NB4 (cell line): ENCODE results near the gene TRANK1.

Experiments used
- MYC ChIP-seq: IDR thresholded peaks from 2 replicates; pipeline ENCODE4 v1.6.1; 2011; ENCODE audit warnings: low read depth, low read length
- POLR2A ChIP-seq: IDR thresholded peaks from 2 replicates; pipeline ENCODE4 v1.6.1; 2011; ENCODE audit warnings: mild to moderate bottlenecking; ENCODE audit not compliant: insufficient read length; ENCODE audit errors: extremely low read depth
- TF ChIP-seq, protein P1 (sequence below): IDR thresholded peaks from one replicate; pipeline ENCODE4 v1.5.1; 2012; ENCODE audit warnings: low read depth, low read length

DNA sequence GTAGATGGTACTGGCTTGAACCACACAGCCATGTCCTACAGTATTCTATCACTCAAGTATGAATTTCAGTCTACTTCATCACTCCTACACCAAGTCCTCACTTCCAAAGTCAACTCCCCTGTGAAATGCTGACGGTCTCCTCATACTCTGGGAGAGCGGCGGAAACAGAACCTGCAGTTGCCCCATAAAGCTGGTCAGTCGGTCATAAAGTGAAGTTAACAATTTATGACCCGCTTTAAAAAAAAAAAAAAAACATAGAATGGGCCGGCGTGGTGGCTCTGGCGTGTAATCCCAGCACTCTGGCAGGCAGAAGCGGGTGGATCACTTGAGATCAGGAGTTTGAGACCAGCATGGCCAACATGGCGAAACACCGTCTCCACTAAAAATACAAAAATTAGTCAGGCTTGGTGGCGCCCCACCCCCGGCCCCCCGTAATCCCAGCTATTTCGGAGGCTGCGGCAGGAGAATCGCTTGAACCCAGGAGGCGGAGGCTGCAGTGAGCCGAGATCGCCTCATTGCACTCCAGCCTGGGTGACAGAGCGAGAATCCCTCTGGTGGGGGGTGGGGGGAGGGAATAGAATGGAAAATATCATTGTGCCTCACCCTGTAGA, 2.1 kb downstream of the TRANK1 start:
- TF ChIP-seq, protein P1, sequence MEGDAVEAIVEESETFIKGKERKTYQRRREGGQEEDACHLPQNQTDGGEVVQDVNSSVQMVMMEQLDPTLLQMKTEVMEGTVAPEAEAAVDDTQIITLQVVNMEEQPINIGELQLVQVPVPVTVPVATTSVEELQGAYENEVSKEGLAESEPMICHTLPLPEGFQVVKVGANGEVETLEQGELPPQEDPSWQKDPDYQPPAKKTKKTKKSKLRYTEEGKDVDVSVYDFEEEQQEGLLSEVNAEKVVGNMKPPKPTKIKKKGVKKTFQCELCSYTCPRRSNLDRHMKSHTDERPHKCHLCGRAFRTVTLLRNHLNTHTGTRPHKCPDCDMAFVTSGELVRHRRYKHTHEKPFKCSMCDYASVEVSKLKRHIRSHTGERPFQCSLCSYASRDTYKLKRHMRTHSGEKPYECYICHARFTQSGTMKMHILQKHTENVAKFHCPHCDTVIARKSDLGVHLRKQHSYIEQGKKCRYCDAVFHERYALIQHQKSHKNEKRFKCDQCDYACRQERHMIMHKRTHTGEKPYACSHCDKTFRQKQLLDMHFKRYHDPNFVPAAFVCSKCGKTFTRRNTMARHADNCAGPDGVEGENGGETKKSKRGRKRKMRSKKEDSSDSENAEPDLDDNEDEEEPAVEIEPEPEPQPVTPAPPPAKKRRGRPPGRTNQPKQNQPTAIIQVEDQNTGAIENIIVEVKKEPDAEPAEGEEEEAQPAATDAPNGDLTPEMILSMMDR = no peak
- TF ChIP-seq POLR2A = no peak
- no peak for TF ChIP-seq MYC
